ENCODE results near the gene ZNF655. TPM values are rescaled to one million over a fixed set of nuclear protein-coding genes. Genes with fewer than 3 reads are reported as not detected.

Gene ZNF655
- total RNA-seq, 1 experiment from 2014 or later: 59.3 TPM

DNA sequence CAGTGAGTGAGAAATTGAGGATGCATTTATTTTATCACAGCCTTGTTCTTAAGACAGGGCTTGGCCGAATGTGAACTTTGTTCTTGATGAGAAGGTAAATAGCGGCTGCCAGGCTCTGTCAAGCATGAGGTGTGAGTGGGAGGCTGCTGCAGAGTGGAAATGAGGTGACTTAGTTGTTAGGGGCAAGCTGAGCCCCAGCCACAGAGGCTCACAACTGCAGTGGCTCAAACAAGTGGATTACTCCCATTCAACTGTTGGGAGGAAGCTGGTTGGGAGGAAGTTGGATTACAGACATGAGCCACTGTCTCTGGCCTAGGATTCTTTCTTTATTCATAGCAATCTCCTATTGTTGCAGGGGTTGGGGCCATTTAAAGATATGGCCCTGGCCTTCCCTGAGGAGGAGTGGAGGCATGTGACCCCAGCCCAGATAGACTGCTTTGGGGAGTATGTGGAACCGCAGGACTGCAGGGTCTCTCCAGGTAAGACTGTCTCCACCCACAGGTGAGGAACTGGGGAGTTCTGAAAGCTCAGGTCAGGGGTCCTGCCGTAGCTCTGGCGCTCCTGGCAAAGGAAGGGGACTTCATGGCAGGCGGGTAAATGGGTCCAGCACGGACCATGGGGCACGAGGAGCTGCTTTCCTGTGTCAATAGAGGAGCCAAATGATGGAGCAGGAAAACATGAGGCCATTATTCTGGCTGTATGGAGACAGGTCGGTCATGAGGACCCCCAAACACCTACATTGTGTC, 65.4 kb downstream of the ZNF655 start:
- peaks cover 90% of the 10 kb centered on the region for H3K36me3 ChIP-seq (ENCODE audit: insufficient read depth, low read length, poor library complexity, severe bottlenecking)
- CTCF ChIA-PET: no interaction called here

GRCh38 chr7:99624484-99624883, 66.0 kb downstream of the ZNF655 start:
- intact Hi-C loops (cut with micrococcal nuclease; ENCODE audit: unreplicated experiment): no loop called here
- Histone ChIP-seq H3K36me3 (ENCODE audit: insufficient read depth, low read length, poor library complexity, severe bottlenecking) (peaks cover 87% of the 10 kb centered on the region), H3K4me3 (ENCODE audit: low read depth, low read length, poor library complexity, severe bottlenecking) (no peak overlapping the region), H3K4me1 (ENCODE audit: insufficient read depth, low read length, poor library complexity, severe bottlenecking) (no peaks in the 10 kb centered on the region), H3K27me3 (replicated peaks; ENCODE audit: insufficient read depth, low read depth, low read length, poor library complexity) (no peaks in the 10 kb centered on the region), H3K9me3 (ENCODE audit: low read depth, low read length, poor library complexity, severe bottlenecking) (no peaks in the 10 kb centered on the region), H3K27ac (ENCODE audit: low read depth, low read length, poor library complexity, severe bottlenecking) (no peak overlapping the region)
- no peak for TF ChIP-seq EZH2 (IDR thresholded peaks at IDR 0.05; ENCODE audit: borderline replicate concordance, low read depth, low read length, poor library complexity, severe bottlenecking)
- TF ChIP-seq, protein P1, sequence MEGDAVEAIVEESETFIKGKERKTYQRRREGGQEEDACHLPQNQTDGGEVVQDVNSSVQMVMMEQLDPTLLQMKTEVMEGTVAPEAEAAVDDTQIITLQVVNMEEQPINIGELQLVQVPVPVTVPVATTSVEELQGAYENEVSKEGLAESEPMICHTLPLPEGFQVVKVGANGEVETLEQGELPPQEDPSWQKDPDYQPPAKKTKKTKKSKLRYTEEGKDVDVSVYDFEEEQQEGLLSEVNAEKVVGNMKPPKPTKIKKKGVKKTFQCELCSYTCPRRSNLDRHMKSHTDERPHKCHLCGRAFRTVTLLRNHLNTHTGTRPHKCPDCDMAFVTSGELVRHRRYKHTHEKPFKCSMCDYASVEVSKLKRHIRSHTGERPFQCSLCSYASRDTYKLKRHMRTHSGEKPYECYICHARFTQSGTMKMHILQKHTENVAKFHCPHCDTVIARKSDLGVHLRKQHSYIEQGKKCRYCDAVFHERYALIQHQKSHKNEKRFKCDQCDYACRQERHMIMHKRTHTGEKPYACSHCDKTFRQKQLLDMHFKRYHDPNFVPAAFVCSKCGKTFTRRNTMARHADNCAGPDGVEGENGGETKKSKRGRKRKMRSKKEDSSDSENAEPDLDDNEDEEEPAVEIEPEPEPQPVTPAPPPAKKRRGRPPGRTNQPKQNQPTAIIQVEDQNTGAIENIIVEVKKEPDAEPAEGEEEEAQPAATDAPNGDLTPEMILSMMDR (conservative IDR thresholded peaks at IDR 0.05; ENCODE audit: low read depth, low read length): no peak
- POLR2A ChIA-PET (ENCODE audit: low non-redundant PET): interaction anchor here (0.6 to 0.7 kb wide), 2 partner anchors 153 to 286 kb away, joined by 3 to 6 read pairs; no protein-coding TSS in a partner anchor
- BruUV-seq (replicated peaks): no TSS peak
- DNase-seq (ENCODE audit: low spot score): no peak
- CTCF ChIA-PET: no interaction called here

More for the DNA sequence above, 65.4 kb downstream of the ZNF655 start:
- no peak overlapping the region for H3K27ac ChIP-seq (ENCODE audit: low read depth, low read length, poor library complexity, severe bottlenecking)
- no peaks in the 10 kb centered on the region for H3K4me1 ChIP-seq (ENCODE audit: insufficient read depth, low read length, poor library complexity, severe bottlenecking)
- TF ChIP-seq, protein P1 (conservative IDR thresholded peaks at IDR 0.05; ENCODE audit: low read depth, low read length): no peak
- no peak for TF ChIP-seq EZH2 (IDR thresholded peaks at IDR 0.05; ENCODE audit: borderline replicate concordance, low read depth, low read length, poor library complexity, severe bottlenecking)
- no peak for DNase-seq (ENCODE audit: low spot score)
- H3K27me3 ChIP-seq (replicated peaks; ENCODE audit: insufficient read depth, low read depth, low read length, poor library complexity): no peaks in the 10 kb centered on the region
- H3K4me3 ChIP-seq (ENCODE audit: low read depth, low read length, poor library complexity, severe bottlenecking): no peak overlapping the region
- POLR2A ChIA-PET (ENCODE audit: low non-redundant PET): interaction anchor here (0.7 kb wide), 1 partner anchor 286 kb away, joined by 6 read pairs; no protein-coding TSS in a partner anchor
- no TSS peak for BruUV-seq (replicated peaks)
- H3K9me3 ChIP-seq (ENCODE audit: low read depth, low read length, poor library complexity, severe bottlenecking): no peaks in the 10 kb centered on the region
- intact Hi-C loops (cut with micrococcal nuclease; ENCODE audit: unreplicated experiment): no loop called here

DNA sequence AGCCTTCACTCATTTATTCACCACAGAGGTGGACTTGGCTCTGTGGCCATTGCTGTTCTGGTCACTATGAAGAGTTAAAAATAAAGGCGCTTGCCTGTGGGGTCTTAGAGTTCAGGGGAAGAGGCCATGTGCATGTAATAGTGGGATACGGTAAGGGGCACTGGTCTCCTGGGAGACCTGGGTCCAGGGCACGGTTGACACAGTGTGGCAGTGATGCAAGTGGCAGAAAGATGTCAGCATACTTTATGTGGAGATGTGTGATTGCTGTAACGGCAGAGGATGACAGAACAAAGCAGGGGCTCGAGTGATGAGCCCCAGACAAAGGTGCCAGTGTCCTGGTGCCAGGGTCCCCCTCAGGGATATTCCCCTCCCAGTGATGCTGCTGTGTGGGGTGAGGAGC, 66.9 kb downstream of the ZNF655 start:
- H3K27ac ChIP-seq (ENCODE audit: low read depth, low read length, poor library complexity, severe bottlenecking): no peak overlapping the region

More for the DNA sequence above, 66.9 kb downstream of the ZNF655 start:
- no peak for DNase-seq (ENCODE audit: low spot score)
- intact Hi-C loops (cut with micrococcal nuclease; ENCODE audit: unreplicated experiment): no loop called here
- no peaks in the 10 kb centered on the region for H3K4me1 ChIP-seq (ENCODE audit: insufficient read depth, low read length, poor library complexity, severe bottlenecking)
- POLR2A ChIA-PET (ENCODE audit: low non-redundant PET): no interaction called here
- TF ChIP-seq, protein P1 (conservative IDR thresholded peaks at IDR 0.05; ENCODE audit: low read depth, low read length): no peak
- TF ChIP-seq EZH2 (IDR thresholded peaks at IDR 0.05; ENCODE audit: borderline replicate concordance, low read depth, low read length, poor library complexity, severe bottlenecking): no peak
- H3K4me3 ChIP-seq (ENCODE audit: low read depth, low read length, poor library complexity, severe bottlenecking): no peak overlapping the region
- H3K27me3 ChIP-seq (replicated peaks; ENCODE audit: insufficient read depth, low read depth, low read length, poor library complexity): no peaks in the 10 kb centered on the region
- H3K36me3 ChIP-seq (ENCODE audit: insufficient read depth, low read length, poor library complexity, severe bottlenecking): peaks cover 87% of the 10 kb centered on the region
- BruUV-seq (replicated peaks): no TSS peak
- H3K9me3 ChIP-seq (ENCODE audit: low read depth, low read length, poor library complexity, severe bottlenecking): no peaks in the 10 kb centered on the region
- CTCF ChIA-PET: no interaction called here

Data from A673 (cell line).